H1 (cell line): ENCODE measurements around the gene CHRNA5. TPM values are rescaled to one million over a fixed set of nuclear protein-coding genes. Genes with fewer than 3 reads are reported as not detected.
A peak's percentile ranks its signal among the peaks of the same experiment; 100 is the strongest.

ENCODE experiments used
- CTCF ChIA-PET: fragments of 300-600 bp; sonication (Branson Sonifier 250); formaldehyde crosslinking; loops from one replicate; lab custom pipeline; 2021; ENCODE audit not compliant: partially characterized antibody; lab: Charles Lee
- POLR2A ChIA-PET: fragments of 300-600 bp; sonication (Branson Sonifier 250); formaldehyde crosslinking; loops from one replicate; lab custom pipeline; 2021; ENCODE audit warnings: inconsistent platforms; ENCODE audit not compliant: partially characterized antibody; lab: Charles Lee
- DNase-seq, 2 experiments: peaks; one replicate each; pipeline versions ENCODE4 v3.0.0 to v3.0.0-alpha.2; 2010 to 2022; ENCODE audit warnings: low spot score in 2 of 2, low read depth in 1 of 2, mixed read lengths in 1 of 2
- FAIRE-seq: peaks from 2 replicates; lab custom pipeline; 2011; peaks lifted over from hg19 to GRCh38; lab: Jason Lieb, UNC
- H2AFZ ChIP-seq: 2 replicates; pipeline ENCODE4 v1.8.1; 2012; ENCODE audit warnings: low read length, inconsistent platforms
- H2AK5ac ChIP-seq: 2 replicates; pipeline ENCODE4 v1.6.1; 2013; ENCODE audit warnings: low read depth, low read length
- H2BK120ac ChIP-seq: replicated peaks from 2 replicates; pipeline ENCODE3; 2013; ENCODE audit warnings: low read depth, low read length, inconsistent platforms
- H2BK12ac ChIP-seq: 2 replicates; pipeline ENCODE4 v1.6.1; 2013; ENCODE audit warnings: low read depth, low read length
- H2BK15ac ChIP-seq: 2 replicates; pipeline ENCODE4 v1.6.1; 2013; ENCODE audit warnings: low read length
- H2BK20ac ChIP-seq: 2 replicates; pipeline ENCODE4 v1.6.1; 2013; ENCODE audit warnings: low read length
- H2BK5ac ChIP-seq: 2 replicates; pipeline ENCODE4 v1.6.1; 2013; ENCODE audit warnings: low read depth, low read length
- H3K14ac ChIP-seq: 2 replicates; pipeline ENCODE4 v1.6.1; 2013; ENCODE audit warnings: inconsistent platforms; ENCODE audit not compliant: insufficient read length
- H3K18ac ChIP-seq: 2 replicates; pipeline ENCODE4 v1.6.1; 2013; ENCODE audit warnings: low read length; ENCODE audit errors: extremely low read depth
- H3K23ac ChIP-seq: 2 replicates; pipeline ENCODE4 v1.6.1; 2013; ENCODE audit warnings: inconsistent platforms; ENCODE audit not compliant: insufficient read length
- H3K23me2 ChIP-seq: 2 replicates; pipeline ENCODE4 v1.6.1; 2013; ENCODE audit warnings: low read depth, low read length
- H3K27ac ChIP-seq: 2 replicates; pipeline ENCODE4 v1.6.1; 2011; ENCODE audit warnings: low read depth, low read length, inconsistent platforms
- H3K27me3 ChIP-seq, 4 experiments: replicated peaks in 1 of 4; 1 replicate in 1 of 4; 2 replicates in 3 of 4; pipeline versions ENCODE4 v1.6.1 to v1.8.1; 2011 to 2013; ENCODE audit warnings: low read length in 3 of 4, mild to moderate bottlenecking in 3 of 4, inconsistent platforms in 2 of 4, mixed read lengths in 2 of 4, moderate library complexity in 1 of 4; ENCODE audit not compliant: control insufficient read depth in 3 of 4, insufficient read depth in 3 of 4; ENCODE audit errors: extremely low read depth in 1 of 4
- H3K36me3 ChIP-seq, 4 experiments: 2 replicates each; pipeline versions ENCODE4 v1.6.1 to v1.8.1; 2011 to 2013; ENCODE audit warnings: mild to moderate bottlenecking in 4 of 4, low read length in 3 of 4, moderate library complexity in 2 of 4, control low read depth in 1 of 4, inconsistent platforms in 1 of 4; ENCODE audit not compliant: insufficient read depth in 4 of 4, control insufficient read depth in 2 of 4
- H3K4ac ChIP-seq: replicated peaks from 2 replicates; pipeline ENCODE3; 2013; ENCODE audit warnings: low read length, low read depth, mixed read lengths, inconsistent platforms; ENCODE audit not compliant: insufficient read length
- H3K4me1 ChIP-seq, 4 experiments: replicated peaks in 1 of 4; 1 replicate in 1 of 4; 2 replicates in 3 of 4; pipeline versions ENCODE4 v1.6.1 to v1.8.1; 2011 to 2013; ENCODE audit warnings: low read length in 3 of 4, inconsistent platforms in 2 of 4, mixed read lengths in 1 of 4; ENCODE audit not compliant: insufficient read depth in 4 of 4, control insufficient read depth in 3 of 4
- H3K4me2 ChIP-seq, 2 experiments: 2 replicates each; pipeline versions ENCODE4 v1.6.1 to v1.8.1; 2011 to 2013; ENCODE audit warnings: low read depth in 2 of 2, low read length in 2 of 2, control low read depth in 1 of 2, inconsistent platforms in 1 of 2, mild to moderate bottlenecking in 1 of 2; ENCODE audit not compliant: insufficient read depth in 1 of 2
- H3K4me3 ChIP-seq, 4 experiments: fragments of 200-600, 300-600 bp in 1 of 4; sonication (generic), shearing (Covaris generic), sonication (Bioruptor Twin) in 1 of 4; 2 replicates each; pipeline versions ENCODE4 v1.5.1 to v1.8.1; 2011 to 2016; ENCODE audit warnings: low read length in 4 of 4, low read depth in 3 of 4, control low read depth in 2 of 4, inconsistent platforms in 2 of 4, mild to moderate bottlenecking in 2 of 4, mixed read lengths in 1 of 4, moderate library complexity in 1 of 4; ENCODE audit not compliant: insufficient read depth in 2 of 4; ENCODE audit errors: extremely low read depth in 1 of 4
- H3K56ac ChIP-seq: replicated peaks from 2 replicates; pipeline ENCODE3; 2013; ENCODE audit warnings: low read depth, mild to moderate bottlenecking, mixed read lengths, low read length, inconsistent platforms; ENCODE audit not compliant: insufficient read length
- H3K79me1 ChIP-seq: 2 replicates; pipeline ENCODE4 v1.6.1; 2013; ENCODE audit warnings: low read depth, low read length, control low read depth
- H3K79me2 ChIP-seq, 2 experiments: 2 replicates each; pipeline versions ENCODE4 v1.6.1 to v1.8.1; 2012 to 2013; ENCODE audit warnings: low read length in 2 of 2, mild to moderate bottlenecking in 2 of 2, inconsistent platforms in 1 of 2; ENCODE audit not compliant: insufficient read depth in 2 of 2, control insufficient read depth in 1 of 2
- H3K9ac ChIP-seq, 4 experiments: replicated peaks in 1 of 4; 1 replicate in 1 of 4; 2 replicates in 3 of 4; pipeline versions ENCODE4 v1.6.1 to v1.8.1; 2011 to 2013; ENCODE audit warnings: low read depth in 3 of 4, low read length in 3 of 4, control low read depth in 2 of 4, mild to moderate bottlenecking in 2 of 4, moderate library complexity in 2 of 4, inconsistent platforms in 1 of 4; ENCODE audit errors: extremely low read depth in 1 of 4
- H3K9me3 ChIP-seq, 2 experiments: 2 replicates each; pipeline versions ENCODE4 v1.6.1 to v1.8.1; 2012 to 2013; ENCODE audit warnings: mild to moderate bottlenecking in 2 of 2, moderate library complexity in 2 of 2, control low read depth in 1 of 2, inconsistent platforms in 1 of 2, low read depth in 1 of 2, low read length in 1 of 2, mixed read lengths in 1 of 2; ENCODE audit not compliant: insufficient read depth in 2 of 2
- H4K20me1 ChIP-seq, 2 experiments: replicated peaks in 1 of 2; 2 replicates each; pipeline versions ENCODE3 to v1.8.1; 2011 to 2013; ENCODE audit warnings: inconsistent platforms in 2 of 2, low read length in 2 of 2, mild to moderate bottlenecking in 1 of 2; ENCODE audit not compliant: insufficient read depth in 2 of 2, control insufficient read depth in 1 of 2
- H4K5ac ChIP-seq: 2 replicates; pipeline ENCODE4 v1.6.1; 2013; ENCODE audit warnings: low read length, low read depth, mixed read lengths, inconsistent platforms; ENCODE audit not compliant: insufficient read length
- H4K8ac ChIP-seq: 2 replicates; pipeline ENCODE4 v1.8.0; 2013; ENCODE audit warnings: mild to moderate bottlenecking, moderate library complexity, low read length, inconsistent platforms; ENCODE audit not compliant: insufficient read depth; ENCODE audit errors: extremely low read depth
- H4K91ac ChIP-seq: replicated peaks from 2 replicates; pipeline ENCODE3; 2013; ENCODE audit warnings: low read length, mixed read lengths, inconsistent platforms; ENCODE audit not compliant: insufficient read length
- CREB1 ChIP-seq: IDR thresholded peaks from 2 replicates; pipeline ENCODE4 v1.6.1; 2012; ENCODE audit warnings: inconsistent platforms
- GABPA ChIP-seq: IDR thresholded peaks from 2 replicates; pipeline ENCODE4 v1.6.1; 2011; ENCODE audit warnings: mild to moderate bottlenecking, low read length, moderate library complexity, borderline replicate concordance; ENCODE audit not compliant: insufficient read depth
- JUN ChIP-seq: IDR thresholded peaks from 2 replicates; pipeline ENCODE4 v1.6.1; 2011; ENCODE audit warnings: low read depth, mild to moderate bottlenecking, improper control_type of control experiment, low read length
- POU5F1 ChIP-seq: IDR thresholded peaks from 2 replicates; pipeline ENCODE4 v1.6.1; 2011; ENCODE audit warnings: low read depth, mild to moderate bottlenecking, low read length, moderate library complexity
- RNF2 ChIP-seq: fragments of 200-900, 300-1000 bp; sonication (generic); IDR thresholded peaks from 2 replicates; pipeline ENCODE4 v1.7.1; 2016; ENCODE audit warnings: borderline replicate concordance, low read depth, mild to moderate bottlenecking, antibody characterized with exemption, low read length; ENCODE audit not compliant: poor library complexity, severe bottlenecking; ENCODE audit errors: missing control alignments
- SP1 ChIP-seq: IDR thresholded peaks from 2 replicates; pipeline ENCODE4 v1.6.1; 2011; ENCODE audit warnings: low read depth, low read length
- WGBS, 2 experiments: shearing (Covaris generic) in 1 of 2; methylation state at CpG; one replicate each; pipeline versions ENCODE4 v1.1.6 to v1.1.7; 2013 to 2015; ENCODE audit warnings: low lambda C conversion rate in 2 of 2, mixed read lengths in 2 of 2, inconsistent platforms in 1 of 2, low coverage in 1 of 2, missing lambda C conversion rate in 1 of 2; ENCODE audit not compliant: insufficient replicate concordance in 2 of 2, insufficient coverage in 1 of 2, insufficient read length in 1 of 2; ENCODE audit errors: extremely low coverage in 1 of 2, missing lambda C conversion rate in 1 of 2; 5-methylcytosine and 5-hydroxymethylcytosine counted together
- polyA plus RNA-seq, 7 experiments: library from polyadenylated mRNA; depleted of rRNA in 3 of 7; stranded (reverse) in 5 of 7; unstranded in 2 of 7; fragments of >200 nt in 5 of 7; fragments of 200-250 nt in 2 of 7; gene quantifications; 1 replicate in 5 of 7; 2 replicates in 1 of 7; 4 replicates in 1 of 7; pipeline versions ENCODE4 v1.2.1 to v1.2.3, GENCODE V29; 2011 to 2013; ENCODE audit warnings: missing spikeins in 2 of 7, mixed read lengths in 2 of 7
- total RNA-seq: library from RNA; stranded (reverse); fragmentation: NEBNext Ultra II Directional; extraction: Animal tissue kit (Norgen Biotek cat#: 25700); gene quantifications from 2 replicates; pipeline ENCODE4 v1.2.1, GENCODE V29; 2021
- TF ChIP-seq, protein P1 (sequence below), 3 experiments: IDR thresholded peaks; 1 replicate in 2 of 3; 2 replicates in 1 of 3; pipeline versions ENCODE4 v1.5.1 to v1.6.1; 2011; ENCODE audit warnings: low read length in 3 of 3, mild to moderate bottlenecking in 3 of 3, inconsistent platforms in 2 of 3, low read depth in 1 of 3, moderate library complexity in 1 of 3; ENCODE audit not compliant: insufficient read depth in 1 of 3; ENCODE audit errors: control extremely low read depth in 1 of 3
- TF ChIP-seq, protein P2 (sequence below): IDR thresholded peaks from 2 replicates; pipeline ENCODE4 v1.6.1; 2012; ENCODE audit warnings: inconsistent platforms

Gene CHRNA5
- total and polyA plus RNA-seq, 2 of the 8 experiments (the other 6 are each of a cell fraction or from before 2014, with no cell fraction given), result 13.5 to 31.4 TPM

DNA sequence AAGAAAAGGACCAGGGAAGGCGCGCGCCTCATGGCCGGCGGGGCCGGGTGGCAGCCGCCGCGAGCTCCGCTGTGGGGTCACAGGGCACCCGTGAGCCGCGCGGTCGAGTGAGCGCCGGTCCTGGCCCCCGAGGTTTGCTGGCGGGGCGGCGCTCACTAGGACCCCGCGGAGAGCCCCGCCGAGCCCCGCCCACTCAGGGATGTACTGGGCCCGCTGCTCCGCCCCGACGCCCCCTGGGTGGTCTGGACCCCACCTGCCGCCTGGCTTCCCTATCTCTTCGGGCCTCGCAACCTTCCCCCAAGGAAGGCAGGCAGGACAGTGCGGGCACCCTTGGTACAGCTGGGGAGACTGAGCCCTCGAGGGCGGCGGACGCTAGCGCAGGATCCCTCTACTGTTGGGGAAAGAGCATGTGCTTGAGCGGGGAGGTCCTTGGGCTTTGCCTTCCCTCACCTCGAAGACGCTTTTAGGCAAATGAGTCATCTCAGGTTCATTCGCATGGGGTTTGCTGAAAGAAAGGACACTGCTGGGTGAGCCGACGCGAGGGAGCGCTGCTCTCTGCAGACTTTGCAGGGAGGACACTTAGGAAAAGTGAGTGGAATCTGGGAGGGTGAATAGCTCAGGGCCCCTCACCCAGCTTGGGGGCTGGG is 75.9 kb downstream of the CHRNA5 start, which contains the start of gene CHRNB4:
CHRNB4 (minus strand) TSS at position 109 of the 647 bp plus-strand sequence; CDS start at position 32, 77 bp downstream.
- peak within 1 kb of the TSS; percentile 54 for H3K56ac ChIP-seq
- no peak within 1 kb of the TSS for H3K4ac ChIP-seq
- H3K9ac ChIP-seq, result no peak within 1 kb of the TSS
- H2AK5ac ChIP-seq, result no peak within 1 kb of the TSS
- 0 out of 2 replicates have a peak within 1 kb of the TSS, but pooled peaks have one; percentile 18 for H2BK15ac ChIP-seq
- peak; percentile 62 to 96 for DNase-seq
- H4K5ac ChIP-seq, result peak within 1 kb of the TSS; percentile 89
- no peaks in the 10 kb centered on the region for H3K36me3 ChIP-seq
- H3K4me1 ChIP-seq, result peaks cover 2 to 16% (median 7%) of the 10 kb centered on the region in 4 experiments; a peak in 6 of 7 replicates
- no peaks in the 10 kb centered on the region for H3K79me1 ChIP-seq
- peak within 1 kb of the TSS; percentile 95; the same call in 1 of the 2 replicates for H2BK5ac ChIP-seq
- H4K20me1 ChIP-seq, result no peaks in the 10 kb centered on the region
- CTCF ChIA-PET, result interaction anchor here (0.9 to 6.5 kb wide), 14 partner anchors 12 to 330 kb away, joined by 3 to 57 read pairs (median 4); no protein-coding TSS in a partner anchor
- H2BK12ac ChIP-seq, result peak within 1 kb of the TSS; percentile 92; the same call in 1 of the 2 replicates
- peak within 1 kb of the TSS; percentile 95 for H3K18ac ChIP-seq
- no peak within 1 kb of the TSS for H3K14ac ChIP-seq
- peak within 1 kb of the TSS; percentile 57 to 82 for H3K4me2 ChIP-seq
- H2BK20ac ChIP-seq, result peak within 1 kb of the TSS; percentile 61; the same call in 1 of the 2 replicates
- H3K9me3 ChIP-seq, result no peaks in the 10 kb centered on the region
- peak; percentile 88 for FAIRE-seq
- peaks cover 0 to 6% (median 4%) of the 10 kb centered on the region in 4 experiments; a peak in 2 of 7 replicates for H3K27me3 ChIP-seq
- H3K79me2 ChIP-seq, result no peaks in the 10 kb centered on the region
- peak within 1 kb of the TSS; percentile 93 for H4K91ac ChIP-seq
- H4K8ac ChIP-seq, result peak within 1 kb of the TSS; percentile 35; the same call in 1 of the 2 replicates
- POLR2A ChIA-PET, result interaction anchor here (1.2 to 2.2 kb wide), 2 partner anchors 9 to 85 kb away, joined by 4 to 7 read pairs; no protein-coding TSS in a partner anchor
- H3K23ac ChIP-seq, result no peak within 1 kb of the TSS
- H2AFZ ChIP-seq, result peak within 1 kb of the TSS; percentile 91
- H2BK120ac ChIP-seq, result no peak within 1 kb of the TSS
- 0% methylated on average over 16 of the region's 47 CpGs; no CpG with 5 or more reads in 1 of the 2 experiments for WGBS, 2 experiments
- peak within 1 kb of the TSS; percentile 69; the same call in 1 of the 2 replicates for H3K27ac ChIP-seq
- H3K23me2 ChIP-seq, result peaks cover 7% of the 10 kb centered on the region; the same call in 1 of the 2 replicates
- H3K4me3 ChIP-seq, result peak within 1 kb of the TSS; percentile 55 to 87 (median 68)
- TF ChIP-seq, protein P1, sequence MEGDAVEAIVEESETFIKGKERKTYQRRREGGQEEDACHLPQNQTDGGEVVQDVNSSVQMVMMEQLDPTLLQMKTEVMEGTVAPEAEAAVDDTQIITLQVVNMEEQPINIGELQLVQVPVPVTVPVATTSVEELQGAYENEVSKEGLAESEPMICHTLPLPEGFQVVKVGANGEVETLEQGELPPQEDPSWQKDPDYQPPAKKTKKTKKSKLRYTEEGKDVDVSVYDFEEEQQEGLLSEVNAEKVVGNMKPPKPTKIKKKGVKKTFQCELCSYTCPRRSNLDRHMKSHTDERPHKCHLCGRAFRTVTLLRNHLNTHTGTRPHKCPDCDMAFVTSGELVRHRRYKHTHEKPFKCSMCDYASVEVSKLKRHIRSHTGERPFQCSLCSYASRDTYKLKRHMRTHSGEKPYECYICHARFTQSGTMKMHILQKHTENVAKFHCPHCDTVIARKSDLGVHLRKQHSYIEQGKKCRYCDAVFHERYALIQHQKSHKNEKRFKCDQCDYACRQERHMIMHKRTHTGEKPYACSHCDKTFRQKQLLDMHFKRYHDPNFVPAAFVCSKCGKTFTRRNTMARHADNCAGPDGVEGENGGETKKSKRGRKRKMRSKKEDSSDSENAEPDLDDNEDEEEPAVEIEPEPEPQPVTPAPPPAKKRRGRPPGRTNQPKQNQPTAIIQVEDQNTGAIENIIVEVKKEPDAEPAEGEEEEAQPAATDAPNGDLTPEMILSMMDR (IDR thresholded peaks at IDR 0.05; ENCODE audit: control extremely low read depth in 1 of 3, insufficient read depth in 1 of 3, low read depth in 1 of 3, low read length in 3 of 3), result peak in 2 of 3 experiments; percentile 46 to 48; a peak in 3 of 4 replicates
- TF ChIP-seq, protein P2, sequence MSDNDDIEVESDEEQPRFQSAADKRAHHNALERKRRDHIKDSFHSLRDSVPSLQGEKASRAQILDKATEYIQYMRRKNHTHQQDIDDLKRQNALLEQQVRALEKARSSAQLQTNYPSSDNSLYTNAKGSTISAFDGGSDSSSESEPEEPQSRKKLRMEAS, result peak; percentile 99
- peak; percentile 18; the same call in 1 of the 2 replicates for TF ChIP-seq SP1
- no peak for TF ChIP-seq CREB1
- no peak for TF ChIP-seq POU5F1
- TF ChIP-seq RNF2, result peak; percentile 44
- TF ChIP-seq GABPA, result no peak
- 0 out of 2 replicates have a peak, but pooled peaks have one; percentile 44 for TF ChIP-seq JUN
